BJ (cell line): ENCODE measurements around the gene FZD4. TPM values are rescaled to one million over a fixed set of nuclear protein-coding genes. Genes with fewer than 3 reads are reported as not detected.

Experiments used
- CTCF ChIA-PET: fragments of 350-600 bp; formaldehyde crosslinking; extraction: SDS; loops from one replicate; lab custom pipeline; 2021; ENCODE audit warnings: antibody characterized with exemption, inconsistent platforms; lab: Yijun Ruan, JAX
- POLR2A ChIA-PET: fragments of 300-600 bp; sonication (Branson Sonifier 250); formaldehyde crosslinking; extraction: SDS; loops from one replicate; lab custom pipeline; 2021; ENCODE audit warnings: antibody characterized with exemption; lab: Charles Lee
- DNase-seq: peaks from one replicate; pipeline ENCODE4 v3.0.0-alpha.2; 2011; ENCODE audit warnings: low read depth
- H3K27me3 ChIP-seq: 2 replicates; pipeline ENCODE4 v1.6.0; 2011; ENCODE audit warnings: low read length; ENCODE audit not compliant: control insufficient read depth, insufficient read depth
- H3K36me3 ChIP-seq: 2 replicates; pipeline ENCODE4 v1.5.1; 2011; ENCODE audit warnings: low read length; ENCODE audit not compliant: control insufficient read depth, insufficient read depth
- H3K4me3 ChIP-seq: 2 replicates; pipeline ENCODE4 v1.5.1; 2011; ENCODE audit warnings: low read depth, mild to moderate bottlenecking, control low read depth, low read length
- polyA plus RNA-seq: library from polyadenylated mRNA; depleted of rRNA; stranded (reverse); fragments of >200 nt; gene quantifications from 2 replicates; pipeline ENCODE4 v1.2.3, GENCODE V29; 2011
- TF ChIP-seq, protein P1 (sequence below): IDR thresholded peaks from 2 replicates; pipeline ENCODE4 v1.5.1; 2011; ENCODE audit warnings: low read depth, mild to moderate bottlenecking, control low read depth, inconsistent platforms, low read length, moderate library complexity; ENCODE audit not compliant: insufficient read depth

FZD4 gene
- polyA plus RNA-seq, 1 experiment: 12.4 TPM

DNA sequence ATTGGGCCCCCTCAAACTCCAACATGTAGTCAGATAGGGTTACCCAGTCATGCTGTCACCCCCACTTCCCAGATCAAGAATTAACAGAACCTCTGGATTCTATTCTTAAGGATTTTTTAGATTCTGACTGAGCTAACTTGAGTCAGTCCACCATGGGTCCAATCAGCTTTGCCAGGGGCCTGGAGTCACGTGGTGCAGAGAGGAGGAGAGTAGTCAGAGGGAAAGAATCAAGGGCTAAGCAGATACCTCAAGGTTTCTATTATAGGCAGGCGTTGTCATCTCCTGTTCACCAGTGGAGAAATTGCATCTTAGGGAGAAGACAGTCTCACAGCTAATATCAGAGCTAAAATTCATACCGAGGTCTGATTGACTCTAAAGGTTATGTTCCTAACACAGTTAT lies 28.2 kb downstream of the FZD4 start:
- CTCF ChIA-PET: interaction anchor here (1.5 to 4.8 kb wide), 3 partner anchors 8 to 57 kb away, joined by 7 to 41 read pairs (median 10); no protein-coding TSS in a partner anchor
- no peak overlapping the region for H3K4me3 ChIP-seq
- H3K36me3 ChIP-seq: no peaks in the 10 kb centered on the region
- TF ChIP-seq, protein P1, sequence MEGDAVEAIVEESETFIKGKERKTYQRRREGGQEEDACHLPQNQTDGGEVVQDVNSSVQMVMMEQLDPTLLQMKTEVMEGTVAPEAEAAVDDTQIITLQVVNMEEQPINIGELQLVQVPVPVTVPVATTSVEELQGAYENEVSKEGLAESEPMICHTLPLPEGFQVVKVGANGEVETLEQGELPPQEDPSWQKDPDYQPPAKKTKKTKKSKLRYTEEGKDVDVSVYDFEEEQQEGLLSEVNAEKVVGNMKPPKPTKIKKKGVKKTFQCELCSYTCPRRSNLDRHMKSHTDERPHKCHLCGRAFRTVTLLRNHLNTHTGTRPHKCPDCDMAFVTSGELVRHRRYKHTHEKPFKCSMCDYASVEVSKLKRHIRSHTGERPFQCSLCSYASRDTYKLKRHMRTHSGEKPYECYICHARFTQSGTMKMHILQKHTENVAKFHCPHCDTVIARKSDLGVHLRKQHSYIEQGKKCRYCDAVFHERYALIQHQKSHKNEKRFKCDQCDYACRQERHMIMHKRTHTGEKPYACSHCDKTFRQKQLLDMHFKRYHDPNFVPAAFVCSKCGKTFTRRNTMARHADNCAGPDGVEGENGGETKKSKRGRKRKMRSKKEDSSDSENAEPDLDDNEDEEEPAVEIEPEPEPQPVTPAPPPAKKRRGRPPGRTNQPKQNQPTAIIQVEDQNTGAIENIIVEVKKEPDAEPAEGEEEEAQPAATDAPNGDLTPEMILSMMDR: no peak
- POLR2A ChIA-PET: no interaction called here
- no peak for DNase-seq
- no peaks in the 10 kb centered on the region for H3K27me3 ChIP-seq

DNA sequence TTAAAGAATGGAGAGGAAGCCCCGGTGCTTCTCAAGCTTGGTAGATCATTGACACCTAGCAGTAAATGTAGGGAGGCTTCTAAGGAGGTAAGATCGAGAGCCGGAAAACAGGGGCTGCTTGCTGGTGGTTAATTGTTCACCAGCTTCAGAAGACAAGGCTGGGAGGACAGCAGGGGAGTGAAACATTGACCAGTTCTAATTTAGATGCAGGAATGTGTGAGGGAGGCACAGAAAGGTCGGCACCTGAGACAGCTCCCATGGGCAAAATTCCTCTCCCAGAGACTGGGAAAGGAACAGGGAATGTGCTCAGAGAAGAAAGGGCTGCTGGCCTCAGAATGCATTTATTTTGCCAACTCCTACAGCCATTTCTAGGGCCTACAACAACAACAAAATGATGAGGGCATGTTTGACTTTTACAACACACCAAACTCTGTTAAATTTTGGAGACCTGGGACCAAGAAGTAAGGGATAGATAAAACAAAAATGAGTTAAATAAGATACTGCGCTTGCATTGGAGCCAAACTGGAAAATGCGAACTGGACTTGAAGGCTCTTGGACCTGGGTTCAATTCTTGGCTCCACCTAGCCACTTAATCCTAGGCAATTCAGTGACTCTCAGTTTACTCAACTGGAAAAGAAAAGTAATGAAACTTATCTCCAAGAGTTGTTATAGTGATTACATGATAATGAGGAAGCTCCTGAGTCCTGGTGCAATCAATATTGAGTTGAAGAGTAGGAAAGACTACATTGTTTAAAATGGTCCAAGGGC lies 31.0 kb downstream of the FZD4 start:
- TF ChIP-seq, protein P1: no peak
- no peak overlapping the region for H3K4me3 ChIP-seq
- DNase-seq: no peak
- POLR2A ChIA-PET: no interaction called here
- CTCF ChIA-PET: interaction anchor here (1.6 to 4.8 kb wide), 2 partner anchors 54 to 367 kb away, joined by 3 to 41 read pairs; no protein-coding TSS in a partner anchor
- H3K36me3 ChIP-seq: no peaks in the 10 kb centered on the region
- H3K27me3 ChIP-seq: no peaks in the 10 kb centered on the region

DNA sequence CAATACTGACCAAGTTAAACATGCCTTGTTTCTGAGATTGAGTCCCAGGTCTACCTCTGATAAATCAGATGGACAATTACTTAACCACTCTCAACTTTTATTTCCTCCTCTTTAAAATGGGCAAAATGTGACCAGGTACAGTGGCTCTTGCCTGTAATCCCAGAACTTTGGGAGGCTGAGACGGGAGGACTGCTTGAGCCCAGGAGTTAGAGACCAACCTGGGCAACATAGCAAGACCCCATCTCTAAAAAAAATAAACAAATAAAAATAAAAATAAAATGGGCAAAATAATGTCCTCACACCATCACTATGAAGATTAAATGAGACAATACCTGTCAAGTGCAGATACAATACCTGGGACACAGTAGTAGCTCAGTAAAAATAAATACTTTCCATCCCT lies 33.0 kb downstream of the FZD4 start:
- TF ChIP-seq, protein P1: no peak
- no peaks in the 10 kb centered on the region for H3K36me3 ChIP-seq
- CTCF ChIA-PET: interaction anchor here (7.8 kb wide), 1 partner anchor 54 kb away, joined by 206 read pairs; no protein-coding TSS in a partner anchor
- no peak overlapping the region for H3K4me3 ChIP-seq
- POLR2A ChIA-PET: no interaction called here
- H3K27me3 ChIP-seq: no peaks in the 10 kb centered on the region
- DNase-seq: no peak

DNA sequence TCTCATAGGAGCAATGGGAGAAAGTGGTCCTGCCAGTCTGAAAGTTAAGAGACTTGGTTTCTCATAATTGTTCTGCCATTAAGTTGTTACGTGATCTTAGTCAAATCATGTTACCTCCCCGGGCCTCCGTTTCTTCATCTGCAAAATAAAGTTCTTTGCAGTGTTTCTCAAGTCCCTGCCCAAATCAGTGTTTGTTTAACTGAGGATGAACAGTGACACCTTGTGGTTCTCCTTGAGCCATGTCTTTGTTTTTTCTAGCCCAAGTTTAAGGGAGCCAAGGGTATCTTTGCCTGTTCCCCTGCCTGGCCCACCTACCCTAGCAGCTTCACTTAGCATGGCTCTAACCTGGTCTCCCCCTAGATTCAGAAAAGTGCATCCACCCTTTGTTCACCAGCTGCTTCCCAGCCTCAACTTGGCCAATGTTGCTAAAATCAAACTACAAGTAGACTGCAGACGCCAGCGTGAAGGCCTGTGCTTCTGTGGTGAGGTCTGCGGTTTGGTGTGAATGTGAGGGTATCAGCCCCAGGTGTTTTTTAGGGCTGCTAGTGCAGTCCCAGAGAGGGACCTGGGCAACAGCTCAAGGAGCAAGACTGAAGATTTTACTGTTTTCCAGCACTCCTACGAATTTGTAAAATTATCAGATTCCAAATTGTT lies 35.5 kb downstream of the FZD4 start:
- DNase-seq: no peak
- POLR2A ChIA-PET: no interaction called here
- CTCF ChIA-PET: interaction anchor here (0.6 to 7.8 kb wide), 5 partner anchors 8 to 1245 kb away, joined by 3 to 206 read pairs (median 6); no protein-coding TSS in a partner anchor
- Histone ChIP-seq H3K27me3 (no peaks in the 10 kb centered on the region), H3K36me3 (no peaks in the 10 kb centered on the region), H3K4me3 (no peak overlapping the region)
- TF ChIP-seq, protein P1: peak; percentile 73

DNA sequence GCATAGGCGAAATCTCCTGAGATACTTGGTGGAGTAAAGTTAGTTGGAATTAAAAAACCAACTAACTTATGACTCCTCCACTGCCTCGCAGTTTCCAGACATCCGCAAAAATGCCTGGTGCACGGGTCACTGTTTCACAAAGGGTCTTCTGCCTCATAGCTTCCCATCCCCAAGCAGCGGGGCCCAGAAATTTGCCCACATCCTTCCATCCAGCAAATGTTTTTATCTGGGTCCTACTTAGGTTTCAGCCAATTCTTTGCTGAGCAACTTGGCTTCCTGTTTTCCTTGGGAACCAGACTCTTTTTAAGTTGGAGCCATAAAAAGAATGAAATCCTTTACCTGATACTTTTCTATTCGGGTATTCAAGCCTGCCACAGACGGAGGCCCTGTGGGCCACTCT lies 36.2 kb downstream of the FZD4 start:
- TF ChIP-seq, protein P1: no peak
- ChIA-PET POLR2A (no interaction called here), CTCF (interaction anchor here (0.8 to 7.8 kb wide), 8 partner anchors 9 to 558 kb away, joined by 3 to 206 read pairs (median 4); no protein-coding TSS in a partner anchor)
- Histone ChIP-seq H3K27me3 (no peaks in the 10 kb centered on the region), H3K36me3 (no peaks in the 10 kb centered on the region), H3K4me3 (no peak overlapping the region)
- no peak for DNase-seq
